Measurements from ENCODE around the gene RPP40. TPM values are rescaled to one million over a fixed set of nuclear protein-coding genes. Genes with fewer than 3 reads are reported as not detected.

Gene RPP40
- total and polyA plus RNA-seq, 9 of the 15 experiments (the other 6 are each of a cell fraction or from before 2014, with no cell fraction given), result 22.6 to 114 (median 39.0) TPM

- no peak overlapping the region for H3K4me2 ChIP-seq (ENCODE audit: insufficient read depth, low read length)
- TF ChIP-seq PHTF2 (CRISPR knock-in tag; IDR thresholded peaks at IDR 0.05), result no peak
- TF ChIP-seq PHF21A (IDR thresholded peaks at IDR 0.05; ENCODE audit: borderline replicate concordance, low read depth), result no peak
Measured at GRCh38 chr6:4970739-4971395, 33.0 kb downstream of the RPP40 start.

DNA sequence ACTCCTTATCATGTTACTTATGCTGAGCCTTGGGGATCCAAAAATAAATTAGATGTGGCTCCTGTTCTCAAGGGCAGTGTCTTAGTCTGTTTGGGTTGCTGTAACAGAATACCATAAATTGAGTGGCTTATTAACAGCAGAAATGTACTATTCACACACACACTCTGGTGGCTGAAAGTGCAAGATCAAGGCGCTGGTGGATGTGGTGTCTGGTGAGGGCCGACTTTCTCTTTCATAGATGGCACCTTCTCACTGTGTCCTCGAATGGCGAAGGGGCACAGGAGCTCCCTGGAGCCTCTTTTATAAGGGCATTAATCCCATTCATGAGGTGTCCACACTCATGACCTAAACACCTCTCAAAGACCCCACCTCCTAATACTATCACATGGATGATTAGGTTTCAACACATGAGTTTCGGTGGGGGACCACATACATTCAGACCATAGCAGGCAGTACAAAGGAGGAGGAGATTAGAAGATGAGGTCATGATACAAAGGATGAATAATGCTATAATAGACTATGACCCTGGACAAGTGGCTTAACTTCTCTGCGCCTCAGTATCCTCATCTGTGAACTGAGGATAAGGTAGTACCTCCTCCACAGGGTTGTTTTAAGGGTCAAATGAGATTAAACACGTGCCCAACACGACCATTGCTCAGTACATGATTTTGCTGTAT is 34.1 kb downstream of the RPP40 start:
- no peak overlapping the region for H2AFZ ChIP-seq (ENCODE audit: low read depth, low read length)
- H3K4me1 ChIP-seq (replicated peaks in 1 of 2; ENCODE audit: control insufficient read depth in 2 of 2, insufficient read depth in 2 of 2, low read length in 2 of 2), result peaks cover 0 to 8% of the 10 kb centered on the region in 2 experiments; a peak in 2 of 5 replicates
- FAIRE-seq (no peak), ATAC-seq (no peak), DNase-seq (ENCODE audit: extremely low read depth in 1 of 4, low spot score in 3 of 4) (no peak)
- 4% methylated on average over 8 of the region's 8 CpGs for WGBS (ENCODE audit: insufficient coverage, low coverage, missing lambda C conversion rate)
- peaks cover 24 to 65% of the 10 kb centered on the region in 2 experiments for H3K27me3 ChIP-seq (ENCODE audit: control insufficient read depth in 2 of 2, insufficient read depth in 2 of 2, low read length in 2 of 2)
- H3K9ac ChIP-seq (ENCODE audit: insufficient read depth in 1 of 2, low read depth in 2 of 2, low read length in 2 of 2), result no peak overlapping the region
- intact Hi-C loops (cut with micrococcal nuclease), result no loop called here
- H3K4me3 ChIP-seq, result no peak overlapping the region
- no peak overlapping the region for H3K4me2 ChIP-seq (ENCODE audit: insufficient read depth, low read length)
- in situ Hi-C loops (cut with MboI), result no loop called here
- POLR2A ChIA-PET, result no interaction called here
- H3K79me2 ChIP-seq (ENCODE audit: control insufficient read depth, insufficient read depth, low read length), result no peaks in the 10 kb centered on the region
- CTCF ChIA-PET (ENCODE audit: low intra/inter-chr PET ratio), result no interaction called here
- BruUV-seq (replicated peaks), result no TSS peak
- H3K9me3 ChIP-seq (replicated peaks; ENCODE audit: control insufficient read depth, insufficient read depth, low read depth, low read length), result no peaks in the 10 kb centered on the region
- no peaks in the 10 kb centered on the region for H3K9me1 ChIP-seq (ENCODE audit: control insufficient read depth, insufficient read depth, low read length)
- no peak overlapping the region for H3K27ac ChIP-seq (ENCODE audit: extremely low read depth, low read depth, low read length)
- H3K36me3 ChIP-seq (ENCODE audit: control insufficient read depth, insufficient read depth, low read length), result no peaks in the 10 kb centered on the region
- H4K20me1 ChIP-seq (replicated peaks; ENCODE audit: control insufficient read depth, insufficient read depth, low read length), result no peaks in the 10 kb centered on the region
- TF ChIP-seq ZFP91 (CRISPR knock-in tag; IDR thresholded peaks at IDR 0.05), result no peak
- no peak for TF ChIP-seq ZNF146 (CRISPR knock-in tag; IDR thresholded peaks at IDR 0.05; ENCODE audit: unreplicated experiment)
- no peak for TF ChIP-seq ELF4 (CRISPR knock-in tag; IDR thresholded peaks at IDR 0.05)
- no peak for TF ChIP-seq FIP1L1 (IDR thresholded peaks at IDR 0.05; ENCODE audit: low read depth, low read length, poor library complexity, severe bottlenecking)
- TF ChIP-seq ZNF717 (CRISPR knock-in tag; IDR thresholded peaks at IDR 0.05), result no peak

More at GRCh38 chr6:4970739-4971395, 33.0 kb downstream of the RPP40 start:
- in situ Hi-C loops (cut with MboI) (no loop called here), intact Hi-C loops (cut with micrococcal nuclease) (no loop called here)
- no TSS peak for BruUV-seq (replicated peaks)
- Histone ChIP-seq H3K9ac (ENCODE audit: insufficient read depth in 1 of 2, low read depth in 2 of 2, low read length in 2 of 2) (no peak overlapping the region), H3K4me3 (no peak overlapping the region), H3K9me3 (replicated peaks; ENCODE audit: control insufficient read depth, insufficient read depth, low read depth, low read length) (no peaks in the 10 kb centered on the region), H4K20me1 (replicated peaks; ENCODE audit: control insufficient read depth, insufficient read depth, low read length) (no peaks in the 10 kb centered on the region), H3K79me2 (ENCODE audit: control insufficient read depth, insufficient read depth, low read length) (no peaks in the 10 kb centered on the region), H2AFZ (ENCODE audit: low read depth, low read length) (no peak overlapping the region), H3K36me3 (ENCODE audit: control insufficient read depth, insufficient read depth, low read length) (no peaks in the 10 kb centered on the region), H3K27me3 (ENCODE audit: control insufficient read depth in 2 of 2, insufficient read depth in 2 of 2, low read length in 2 of 2) (peaks cover 17 to 55% of the 10 kb centered on the region in 2 experiments), H3K27ac (ENCODE audit: extremely low read depth, low read depth, low read length) (no peak overlapping the region), H3K4me1 (replicated peaks in 1 of 2; ENCODE audit: control insufficient read depth in 2 of 2, insufficient read depth in 2 of 2, low read length in 2 of 2) (peaks cover 0 to 8% of the 10 kb centered on the region in 2 experiments; a peak in 2 of 5 replicates), H3K9me1 (ENCODE audit: control insufficient read depth, insufficient read depth, low read length) (no peaks in the 10 kb centered on the region)
- POLR2A ChIA-PET, result no interaction called here
- WGBS (ENCODE audit: insufficient coverage, low coverage, missing lambda C conversion rate), result 5% methylated on average over 9 of the region's 9 CpGs
- ATAC-seq (no peak), FAIRE-seq (no peak), DNase-seq (ENCODE audit: extremely low read depth in 1 of 4, low spot score in 3 of 4) (no peak)
- CTCF ChIA-PET (ENCODE audit: low intra/inter-chr PET ratio), result no interaction called here

Data from K562 (cell line).